ENCODE measurements around the gene GNPDA2.

Gene GNPDA2

GRCh38 chr4:44670506-44671199 is 55.7 kb downstream of the GNPDA2 start:
- H3K4me1 ChIP-seq, result no peaks in the 10 kb centered on the region
- H3K36me3 ChIP-seq (replicated peaks), result no peaks in the 10 kb centered on the region
- in situ Hi-C loops (cut with MboI; ENCODE audit: low sequenced_read_pairs), result no loop called here
- no peak for DNase-seq (ENCODE audit: low spot score in 2 of 2)
- peaks cover 8% of the 10 kb centered on the region for H3K27me3 ChIP-seq (ENCODE audit: low read depth)
- no peak overlapping the region for H3K4me3 ChIP-seq
- H3K9me3 ChIP-seq, result no peaks in the 10 kb centered on the region

- no peak overlapping the region for H3K4me3 ChIP-seq
- H3K9me3 ChIP-seq, result no peaks in the 10 kb centered on the region
- peaks cover 8% of the 10 kb centered on the region for H3K27me3 ChIP-seq (ENCODE audit: low read depth)
- DNase-seq (ENCODE audit: low spot score in 2 of 2), result no peak
- H3K4me1 ChIP-seq, result no peaks in the 10 kb centered on the region
- H3K36me3 ChIP-seq (replicated peaks), result no peaks in the 10 kb centered on the region
- in situ Hi-C loops (cut with MboI; ENCODE audit: low sequenced_read_pairs), result no loop called here
These were observed 57.8 kb downstream of the GNPDA2 start for GRCh38 chr4:44668526-44668925.

- in situ Hi-C loops (cut with MboI; ENCODE audit: low sequenced_read_pairs), result no loop called here
- H3K4me1 ChIP-seq, result no peaks in the 10 kb centered on the region
- H3K4me3 ChIP-seq, result no peak overlapping the region
- no peaks in the 10 kb centered on the region for H3K9me3 ChIP-seq
- H3K36me3 ChIP-seq (replicated peaks), result no peaks in the 10 kb centered on the region
- H3K27me3 ChIP-seq (ENCODE audit: low read depth), result no peaks in the 10 kb centered on the region; the same call in 1 of the 2 replicates
- DNase-seq (ENCODE audit: low spot score in 2 of 2), result no peak
These were observed 62.7 kb downstream of the GNPDA2 start for GRCh38 chr4:44663539-44664263.

GRCh38 chr4:44662623-44663005 is 63.7 kb downstream of the GNPDA2 start:
- no peaks in the 10 kb centered on the region for H3K36me3 ChIP-seq (replicated peaks)
- in situ Hi-C loops (cut with MboI; ENCODE audit: low sequenced_read_pairs), result no loop called here
- H3K4me3 ChIP-seq, result no peak overlapping the region
- DNase-seq (ENCODE audit: low spot score in 2 of 2), result no peak
- no peaks in the 10 kb centered on the region; the same call in 1 of the 2 replicates for H3K27me3 ChIP-seq (ENCODE audit: low read depth)
- H3K4me1 ChIP-seq, result no peaks in the 10 kb centered on the region
- H3K9me3 ChIP-seq, result no peaks in the 10 kb centered on the region

GRCh38 chr4:44661940-44662622 is 64.3 kb downstream of the GNPDA2 start:
- no peak for DNase-seq (ENCODE audit: low spot score in 2 of 2)
- Histone ChIP-seq H3K36me3 (replicated peaks) (no peaks in the 10 kb centered on the region), H3K27me3 (ENCODE audit: low read depth) (no peaks in the 10 kb centered on the region; the same call in 1 of the 2 replicates), H3K4me3 (no peak overlapping the region), H3K4me1 (no peaks in the 10 kb centered on the region), H3K9me3 (no peaks in the 10 kb centered on the region)
- in situ Hi-C loops (cut with MboI; ENCODE audit: low sequenced_read_pairs), result no loop called here

GRCh38 chr4:44660396-44660795 is 66.0 kb downstream of the GNPDA2 start:
- DNase-seq (ENCODE audit: low spot score in 2 of 2), result no peak
- in situ Hi-C loops (cut with MboI; ENCODE audit: low sequenced_read_pairs), result no loop called here
- Histone ChIP-seq H3K36me3 (replicated peaks) (no peaks in the 10 kb centered on the region), H3K4me1 (no peaks in the 10 kb centered on the region), H3K27me3 (ENCODE audit: low read depth) (no peaks in the 10 kb centered on the region), H3K4me3 (no peak overlapping the region), H3K9me3 (no peaks in the 10 kb centered on the region)

- in situ Hi-C loops (cut with MboI; ENCODE audit: low sequenced_read_pairs), result no loop called here
- DNase-seq (ENCODE audit: low spot score in 2 of 2), result no peak
- Histone ChIP-seq H3K27me3 (ENCODE audit: low read depth) (peaks cover 3% of the 10 kb centered on the region; the same call in 1 of the 2 replicates), H3K4me3 (no peak overlapping the region), H3K36me3 (replicated peaks) (no peaks in the 10 kb centered on the region), H3K4me1 (no peaks in the 10 kb centered on the region; the same call in 1 of the 2 replicates), H3K9me3 (no peaks in the 10 kb centered on the region)
These were observed 74.4 kb downstream of the GNPDA2 start for GRCh38 chr4:44652002-44652401.
